H1 (cell line): ENCODE measurements around the gene STK32C. TPM values are rescaled to one million over a fixed set of nuclear protein-coding genes. Genes with fewer than 3 reads are reported as not detected.
"Not testable (repeated sequence)": the region's sequence is repeated elsewhere in the genome, so short reads cannot be mapped to it uniquely, and the experiment has no call there.

Source experiments
- CTCF ChIA-PET: fragments of 300-600 bp; sonication (Branson Sonifier 250); formaldehyde crosslinking; loops from one replicate; lab custom pipeline; 2021; ENCODE audit not compliant: partially characterized antibody; lab: Charles Lee
- POLR2A ChIA-PET: fragments of 300-600 bp; sonication (Branson Sonifier 250); formaldehyde crosslinking; loops from one replicate; lab custom pipeline; 2021; ENCODE audit warnings: inconsistent platforms; ENCODE audit not compliant: partially characterized antibody; lab: Charles Lee
- DNase-seq, 2 experiments: peaks; one replicate each; pipeline versions ENCODE4 v3.0.0 to v3.0.0-alpha.2; 2010 to 2022; ENCODE audit warnings: low spot score in 2 of 2, low read depth in 1 of 2, mixed read lengths in 1 of 2
- FAIRE-seq: peaks from 2 replicates; lab custom pipeline; 2011; peaks lifted over from hg19 to GRCh38; lab: Jason Lieb, UNC
- H2AFZ ChIP-seq: 2 replicates; pipeline ENCODE4 v1.8.1; 2012; ENCODE audit warnings: low read length, inconsistent platforms
- H2AK5ac ChIP-seq: 2 replicates; pipeline ENCODE4 v1.6.1; 2013; ENCODE audit warnings: low read depth, low read length
- H2BK120ac ChIP-seq: replicated peaks from 2 replicates; pipeline ENCODE3; 2013; ENCODE audit warnings: low read depth, low read length, inconsistent platforms
- H2BK12ac ChIP-seq: 2 replicates; pipeline ENCODE4 v1.6.1; 2013; ENCODE audit warnings: low read depth, low read length
- H2BK15ac ChIP-seq: 2 replicates; pipeline ENCODE4 v1.6.1; 2013; ENCODE audit warnings: low read length
- H2BK20ac ChIP-seq: 2 replicates; pipeline ENCODE4 v1.6.1; 2013; ENCODE audit warnings: low read length
- H2BK5ac ChIP-seq: 2 replicates; pipeline ENCODE4 v1.6.1; 2013; ENCODE audit warnings: low read depth, low read length
- H3K14ac ChIP-seq: 2 replicates; pipeline ENCODE4 v1.6.1; 2013; ENCODE audit warnings: inconsistent platforms; ENCODE audit not compliant: insufficient read length
- H3K18ac ChIP-seq: 2 replicates; pipeline ENCODE4 v1.6.1; 2013; ENCODE audit warnings: low read length; ENCODE audit errors: extremely low read depth
- H3K23ac ChIP-seq: 2 replicates; pipeline ENCODE4 v1.6.1; 2013; ENCODE audit warnings: inconsistent platforms; ENCODE audit not compliant: insufficient read length
- H3K23me2 ChIP-seq: 2 replicates; pipeline ENCODE4 v1.6.1; 2013; ENCODE audit warnings: low read depth, low read length
- H3K27ac ChIP-seq: 2 replicates; pipeline ENCODE4 v1.6.1; 2011; ENCODE audit warnings: low read depth, low read length, inconsistent platforms
- H3K27me3 ChIP-seq, 4 experiments: replicated peaks in 1 of 4; 1 replicate in 1 of 4; 2 replicates in 3 of 4; pipeline versions ENCODE4 v1.6.1 to v1.8.1; 2011 to 2013; ENCODE audit warnings: low read length in 3 of 4, mild to moderate bottlenecking in 3 of 4, inconsistent platforms in 2 of 4, mixed read lengths in 2 of 4, moderate library complexity in 1 of 4; ENCODE audit not compliant: control insufficient read depth in 3 of 4, insufficient read depth in 3 of 4; ENCODE audit errors: extremely low read depth in 1 of 4
- H3K36me3 ChIP-seq, 4 experiments: 2 replicates each; pipeline versions ENCODE4 v1.6.1 to v1.8.1; 2011 to 2013; ENCODE audit warnings: mild to moderate bottlenecking in 4 of 4, low read length in 3 of 4, moderate library complexity in 2 of 4, control low read depth in 1 of 4, inconsistent platforms in 1 of 4; ENCODE audit not compliant: insufficient read depth in 4 of 4, control insufficient read depth in 2 of 4
- H3K4ac ChIP-seq: replicated peaks from 2 replicates; pipeline ENCODE3; 2013; ENCODE audit warnings: low read length, low read depth, mixed read lengths, inconsistent platforms; ENCODE audit not compliant: insufficient read length
- H3K4me1 ChIP-seq, 4 experiments: replicated peaks in 1 of 4; 1 replicate in 1 of 4; 2 replicates in 3 of 4; pipeline versions ENCODE4 v1.6.1 to v1.8.1; 2011 to 2013; ENCODE audit warnings: low read length in 3 of 4, inconsistent platforms in 2 of 4, mixed read lengths in 1 of 4; ENCODE audit not compliant: insufficient read depth in 4 of 4, control insufficient read depth in 3 of 4
- H3K4me2 ChIP-seq, 2 experiments: 2 replicates each; pipeline versions ENCODE4 v1.6.1 to v1.8.1; 2011 to 2013; ENCODE audit warnings: low read depth in 2 of 2, low read length in 2 of 2, control low read depth in 1 of 2, inconsistent platforms in 1 of 2, mild to moderate bottlenecking in 1 of 2; ENCODE audit not compliant: insufficient read depth in 1 of 2
- H3K4me3 ChIP-seq, 4 experiments: fragments of 200-600, 300-600 bp in 1 of 4; sonication (generic), shearing (Covaris generic), sonication (Bioruptor Twin) in 1 of 4; 2 replicates each; pipeline versions ENCODE4 v1.5.1 to v1.8.1; 2011 to 2016; ENCODE audit warnings: low read length in 4 of 4, low read depth in 3 of 4, control low read depth in 2 of 4, inconsistent platforms in 2 of 4, mild to moderate bottlenecking in 2 of 4, mixed read lengths in 1 of 4, moderate library complexity in 1 of 4; ENCODE audit not compliant: insufficient read depth in 2 of 4; ENCODE audit errors: extremely low read depth in 1 of 4
- H3K56ac ChIP-seq: replicated peaks from 2 replicates; pipeline ENCODE3; 2013; ENCODE audit warnings: low read depth, mild to moderate bottlenecking, mixed read lengths, low read length, inconsistent platforms; ENCODE audit not compliant: insufficient read length
- H3K79me1 ChIP-seq: 2 replicates; pipeline ENCODE4 v1.6.1; 2013; ENCODE audit warnings: low read depth, low read length, control low read depth
- H3K79me2 ChIP-seq, 2 experiments: 2 replicates each; pipeline versions ENCODE4 v1.6.1 to v1.8.1; 2012 to 2013; ENCODE audit warnings: low read length in 2 of 2, mild to moderate bottlenecking in 2 of 2, inconsistent platforms in 1 of 2; ENCODE audit not compliant: insufficient read depth in 2 of 2, control insufficient read depth in 1 of 2
- H3K9ac ChIP-seq, 4 experiments: replicated peaks in 1 of 4; 1 replicate in 1 of 4; 2 replicates in 3 of 4; pipeline versions ENCODE4 v1.6.1 to v1.8.1; 2011 to 2013; ENCODE audit warnings: low read depth in 3 of 4, low read length in 3 of 4, control low read depth in 2 of 4, mild to moderate bottlenecking in 2 of 4, moderate library complexity in 2 of 4, inconsistent platforms in 1 of 4; ENCODE audit errors: extremely low read depth in 1 of 4
- H3K9me3 ChIP-seq, 2 experiments: 2 replicates each; pipeline versions ENCODE4 v1.6.1 to v1.8.1; 2012 to 2013; ENCODE audit warnings: mild to moderate bottlenecking in 2 of 2, moderate library complexity in 2 of 2, control low read depth in 1 of 2, inconsistent platforms in 1 of 2, low read depth in 1 of 2, low read length in 1 of 2, mixed read lengths in 1 of 2; ENCODE audit not compliant: insufficient read depth in 2 of 2
- H4K20me1 ChIP-seq, 2 experiments: replicated peaks in 1 of 2; 2 replicates each; pipeline versions ENCODE3 to v1.8.1; 2011 to 2013; ENCODE audit warnings: inconsistent platforms in 2 of 2, low read length in 2 of 2, mild to moderate bottlenecking in 1 of 2; ENCODE audit not compliant: insufficient read depth in 2 of 2, control insufficient read depth in 1 of 2
- H4K5ac ChIP-seq: 2 replicates; pipeline ENCODE4 v1.6.1; 2013; ENCODE audit warnings: low read length, low read depth, mixed read lengths, inconsistent platforms; ENCODE audit not compliant: insufficient read length
- H4K8ac ChIP-seq: 2 replicates; pipeline ENCODE4 v1.8.0; 2013; ENCODE audit warnings: mild to moderate bottlenecking, moderate library complexity, low read length, inconsistent platforms; ENCODE audit not compliant: insufficient read depth; ENCODE audit errors: extremely low read depth
- H4K91ac ChIP-seq: replicated peaks from 2 replicates; pipeline ENCODE3; 2013; ENCODE audit warnings: low read length, mixed read lengths, inconsistent platforms; ENCODE audit not compliant: insufficient read length
- WGBS, 2 experiments: shearing (Covaris generic) in 1 of 2; methylation state at CpG; one replicate each; pipeline versions ENCODE4 v1.1.6 to v1.1.7; 2013 to 2015; ENCODE audit warnings: low lambda C conversion rate in 2 of 2, mixed read lengths in 2 of 2, inconsistent platforms in 1 of 2, low coverage in 1 of 2, missing lambda C conversion rate in 1 of 2; ENCODE audit not compliant: insufficient replicate concordance in 2 of 2, insufficient coverage in 1 of 2, insufficient read length in 1 of 2; ENCODE audit errors: extremely low coverage in 1 of 2, missing lambda C conversion rate in 1 of 2; 5-methylcytosine and 5-hydroxymethylcytosine counted together
- polyA plus RNA-seq, 7 experiments: library from polyadenylated mRNA; depleted of rRNA in 3 of 7; stranded (reverse) in 5 of 7; unstranded in 2 of 7; fragments of >200 nt in 5 of 7; fragments of 200-250 nt in 2 of 7; gene quantifications; 1 replicate in 5 of 7; 2 replicates in 1 of 7; 4 replicates in 1 of 7; pipeline versions ENCODE4 v1.2.1 to v1.2.3, GENCODE V29; 2011 to 2013; ENCODE audit warnings: missing spikeins in 2 of 7, mixed read lengths in 2 of 7
- total RNA-seq: library from RNA; stranded (reverse); fragmentation: NEBNext Ultra II Directional; extraction: Animal tissue kit (Norgen Biotek cat#: 25700); gene quantifications from 2 replicates; pipeline ENCODE4 v1.2.1, GENCODE V29; 2021

The STK32C gene
- total and polyA plus RNA-seq, 2 of the 8 experiments (the other 6 are each of a cell fraction or from before 2014, with no cell fraction given): 10.6 to 15.6 TPM

DNA sequence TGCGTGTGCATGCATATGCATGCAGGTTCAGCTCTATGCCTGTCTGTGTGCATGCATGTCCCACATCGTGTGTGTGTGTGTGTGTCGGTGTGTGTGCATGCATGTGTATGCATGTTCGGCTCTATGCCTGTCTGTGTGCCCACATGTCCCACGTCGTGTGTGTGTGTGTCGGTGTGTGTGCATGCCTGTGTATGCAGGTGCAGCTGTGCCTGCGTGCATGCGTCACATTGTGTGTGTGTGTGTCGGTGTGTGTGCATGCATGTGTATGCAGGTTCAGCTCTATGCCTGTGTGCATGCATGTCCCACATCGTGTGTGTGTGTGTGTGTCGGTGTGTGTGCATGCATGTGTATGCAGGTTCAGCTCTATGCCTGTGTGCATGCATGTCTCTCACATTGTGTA is 39.8 kb downstream of the STK32C start:
- not testable (repeated sequence) for H2AFZ ChIP-seq, H2BK15ac ChIP-seq, H2AK5ac ChIP-seq, H3K23me2 ChIP-seq, H2BK5ac ChIP-seq, H3K27me3 ChIP-seq, H3K56ac ChIP-seq, H2BK120ac ChIP-seq, H4K5ac ChIP-seq, H3K23ac ChIP-seq, H4K91ac ChIP-seq, H3K9me3 ChIP-seq, H3K4me3 ChIP-seq, H3K27ac ChIP-seq, H3K4ac ChIP-seq, DNase-seq, H3K4me1 ChIP-seq, H2BK12ac ChIP-seq, H2BK20ac ChIP-seq, FAIRE-seq, H3K36me3 ChIP-seq, H3K4me2 ChIP-seq, H3K79me2 ChIP-seq, H4K8ac ChIP-seq, H4K20me1 ChIP-seq, H3K9ac ChIP-seq, H3K18ac ChIP-seq, H3K14ac ChIP-seq, H3K79me1 ChIP-seq
- POLR2A ChIA-PET: interaction anchor here (0.7 to 0.8 kb wide), 2 partner anchors 34 to 529 kb away, joined by 3 read pairs; no protein-coding TSS in a partner anchor
- 91% methylated on average over 12 of the region's 12 CpGs; no CpG with 5 or more reads in 1 of the 2 experiments for WGBS, 2 experiments
- CTCF ChIA-PET: interaction anchor here (1.0 to 1.7 kb wide), 4 partner anchors 16 to 36 kb away, joined by 3 to 4 read pairs (median 4); no protein-coding TSS in a partner anchor
